Ureter (tissue), 1 donor: ENCODE measurements around the gene NIP7. TPM values are rescaled to one million over a fixed set of nuclear protein-coding genes. Genes with fewer than 3 reads are reported as not detected.
"Not testable (repeated sequence)": the region's sequence is repeated elsewhere in the genome, so short reads cannot be mapped to it uniquely, and the experiment has no call there.

Experiments
- DNase-seq: peaks from one replicate; pipeline ENCODE4 v3.0.0-alpha.2; 2020; ENCODE audit warnings: low spot score
- total RNA-seq: library from RNA; stranded (reverse); gene quantifications from one replicate; pipeline ENCODE4 v1.2.4, GENCODE V29; 2023
- donor health status: DM: yes; HTN: yes; CAD: no.

The NIP7 gene
- total RNA-seq, 1 donor from 2014 or later, result 26.1 TPM

DNA sequence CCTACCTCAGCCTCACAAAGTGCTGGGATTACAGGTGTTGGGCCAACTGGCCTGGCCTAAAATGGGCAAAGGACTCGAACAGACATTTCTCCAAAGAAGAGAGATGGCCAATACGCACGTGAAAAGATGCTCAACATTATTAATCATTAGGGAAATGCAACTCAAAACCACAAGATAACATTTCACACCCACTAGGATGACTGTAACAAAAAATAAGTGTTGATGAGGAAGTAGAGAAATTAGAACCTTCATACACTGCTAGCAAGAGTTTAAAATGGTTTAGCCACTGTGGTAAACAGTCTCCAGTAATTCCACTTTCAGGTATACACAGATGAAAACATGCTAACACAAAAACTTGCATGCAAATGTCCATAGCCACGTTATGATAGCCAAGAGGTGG is 6.4 kb downstream of the NIP7 start:
- no peak for DNase-seq

DNA sequence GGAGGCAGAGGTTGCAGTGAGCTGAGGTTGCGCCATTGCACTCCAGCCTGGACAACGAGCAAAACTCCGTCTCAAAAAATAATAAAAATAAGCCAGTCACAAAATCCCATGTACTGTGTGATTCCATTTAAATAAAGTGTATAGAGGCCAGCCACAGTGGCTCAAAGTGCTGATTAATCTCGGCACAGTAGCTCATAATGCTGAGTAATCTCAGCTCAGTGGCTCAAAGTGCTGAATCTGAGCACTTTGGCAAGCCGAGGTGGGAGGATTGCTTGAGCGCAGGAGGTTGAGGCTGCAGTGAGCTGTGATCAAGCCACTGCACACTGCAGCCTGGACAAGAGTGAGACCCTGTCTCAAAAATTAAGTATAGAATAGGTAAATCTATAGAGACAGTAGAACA is 7.1 kb downstream of the NIP7 start:
- no peak for DNase-seq

DNA sequence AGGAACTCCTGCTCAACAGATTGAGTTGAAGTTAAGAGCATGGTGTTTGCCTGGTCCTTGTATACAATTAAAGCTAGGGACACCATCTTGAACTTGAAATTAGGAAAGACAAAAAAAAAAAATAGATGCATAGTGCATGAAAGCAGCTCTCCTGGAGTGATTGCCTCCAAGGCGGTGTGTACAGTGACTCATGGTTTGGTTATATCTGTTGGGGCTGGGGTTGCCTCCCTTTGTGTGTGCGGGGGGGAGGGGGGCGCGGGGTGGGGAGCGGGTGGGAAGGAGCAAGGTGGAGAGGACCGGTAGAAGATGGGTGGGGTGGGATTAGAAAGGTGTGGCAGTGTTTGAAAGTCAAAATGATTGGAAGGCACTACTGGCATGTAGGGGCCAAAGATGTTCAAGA is 8.7 kb downstream of the NIP7 start:
- no peak for DNase-seq

DNA sequence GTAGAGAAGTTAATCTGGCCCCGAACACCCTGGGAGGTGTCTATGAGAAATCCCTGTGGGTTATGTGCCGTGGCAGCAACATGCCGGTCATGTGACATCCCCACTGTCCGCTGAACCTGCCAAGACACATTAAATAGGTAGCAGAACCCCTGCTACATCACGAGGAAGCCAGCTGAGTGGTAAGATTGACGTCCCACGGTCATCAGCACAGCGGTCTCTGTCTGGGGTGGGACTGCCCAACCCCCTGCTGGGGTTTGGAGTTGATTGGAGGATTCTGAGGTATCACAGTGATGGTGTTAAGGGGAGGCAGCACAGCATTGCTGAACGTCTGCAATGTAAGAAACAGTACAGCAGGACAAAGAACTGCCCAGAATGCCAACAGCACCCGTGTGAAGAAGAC is 10.0 kb downstream of the NIP7 start:
- no peak for DNase-seq

DNA sequence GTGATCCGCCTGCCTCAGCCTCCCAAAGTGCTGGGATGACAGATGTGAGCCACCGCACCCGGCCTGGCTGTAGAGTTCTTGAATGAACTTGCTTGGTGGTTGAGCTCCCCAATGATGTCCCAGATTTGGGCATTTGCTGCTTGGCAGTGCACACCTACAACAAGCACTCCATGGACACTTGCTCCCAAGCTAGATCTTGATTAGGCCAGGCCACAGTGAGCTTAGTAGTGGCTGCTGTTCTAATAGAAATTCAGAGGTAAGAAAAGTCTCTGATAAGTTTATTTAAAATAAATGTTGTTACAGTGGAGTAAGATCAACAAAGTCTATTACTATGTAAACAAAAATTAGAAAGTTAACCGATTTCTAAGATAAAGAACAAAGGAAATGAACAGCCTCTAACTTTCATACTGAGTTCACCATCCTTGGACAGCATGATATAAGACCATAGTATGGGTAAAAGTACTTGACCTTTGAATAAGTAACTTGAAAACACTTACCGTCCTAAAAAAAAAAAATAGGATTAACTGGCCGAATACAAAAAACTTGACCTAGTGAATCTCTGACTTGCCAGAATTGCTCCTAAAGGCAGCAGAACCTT is 11.1 kb downstream of the NIP7 start:
- DNase-seq, result no peak

- no peak for DNase-seq
These were observed 11.9 kb downstream of the NIP7 start, which contains the start of gene TMED6 for GRCh38 chr16:69351309-69352027. TMED6 (minus strand) TSS chr16:69351786; CDS start chr16:69351753, 33 bp downstream.

- DNase-seq, result not testable (repeated sequence)
These were observed 20.5 kb downstream of the NIP7 start for GRCh38 chr16:69360070-69360469.

DNA sequence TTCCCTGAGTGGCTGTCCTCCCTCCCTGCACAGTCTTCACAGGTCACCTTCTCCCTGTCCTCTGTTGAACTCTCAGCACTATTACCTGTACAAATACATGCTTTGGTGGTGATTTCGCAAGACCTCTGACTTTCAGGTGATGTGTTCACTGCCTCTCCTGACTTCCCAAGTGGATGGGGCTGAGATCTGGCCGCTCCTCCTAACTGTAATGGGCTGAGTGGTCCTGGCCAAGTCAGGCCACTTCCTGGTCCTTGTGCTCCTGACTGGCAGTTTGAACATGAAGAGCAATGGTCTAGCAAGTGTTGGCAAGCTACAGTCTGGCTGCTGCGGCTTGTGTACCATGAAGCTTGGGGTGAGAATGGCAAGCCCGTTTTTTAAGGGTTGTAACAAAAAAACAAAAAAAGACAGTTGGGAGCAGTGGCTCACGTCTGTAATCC is 23.7 kb downstream of the NIP7 start:
- no peak for DNase-seq

- no peak for DNase-seq
These were observed 24.5 kb downstream of the NIP7 start for GRCh38 chr16:69364088-69364487.

- no peak for DNase-seq
These were observed 26.3 kb downstream of the NIP7 start for GRCh38 chr16:69365901-69366300.

GRCh38 chr16:69366431-69366830 is 26.9 kb downstream of the NIP7 start:
- DNase-seq, result no peak

DNA sequence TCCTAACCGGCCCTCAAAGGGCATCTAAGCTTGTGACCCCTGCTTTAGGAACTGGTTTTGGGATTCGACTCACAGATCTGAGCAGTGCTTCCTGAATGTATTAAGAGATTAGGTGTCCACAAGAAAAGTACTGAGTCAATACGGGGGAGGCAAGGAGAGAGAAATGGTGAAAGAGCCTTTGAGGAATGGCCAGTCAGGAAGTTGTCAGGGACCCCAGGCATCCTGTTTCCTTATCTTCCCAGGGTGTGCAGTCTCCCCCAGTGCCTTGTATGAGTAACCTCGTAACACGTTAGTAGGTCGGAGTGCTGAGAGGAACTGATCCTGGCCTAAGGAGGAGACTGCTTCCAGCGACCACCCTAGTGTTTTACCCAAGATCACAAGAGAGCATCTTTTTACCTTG is 28.4 kb downstream of the NIP7 start:
- no peak for DNase-seq

DNA sequence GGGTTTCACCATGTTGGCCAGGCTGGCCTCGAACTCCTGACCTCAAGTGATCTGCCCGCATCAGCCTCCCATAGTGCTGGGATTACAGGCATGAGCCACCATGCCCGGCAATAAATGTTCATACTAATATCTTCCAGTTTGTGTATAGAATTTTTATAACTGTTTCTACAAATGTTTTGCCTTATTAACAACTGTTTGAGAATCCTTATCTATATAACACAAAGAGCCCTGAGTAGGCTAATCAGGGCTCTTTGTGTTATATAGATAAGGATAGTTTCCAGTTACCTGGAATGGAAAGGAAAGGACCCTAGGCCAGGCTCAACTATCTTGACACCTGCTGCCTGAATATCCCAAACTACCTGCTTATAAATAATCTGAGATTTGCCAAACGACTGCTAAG is 29.3 kb downstream of the NIP7 start:
- DNase-seq, result no peak

DNA sequence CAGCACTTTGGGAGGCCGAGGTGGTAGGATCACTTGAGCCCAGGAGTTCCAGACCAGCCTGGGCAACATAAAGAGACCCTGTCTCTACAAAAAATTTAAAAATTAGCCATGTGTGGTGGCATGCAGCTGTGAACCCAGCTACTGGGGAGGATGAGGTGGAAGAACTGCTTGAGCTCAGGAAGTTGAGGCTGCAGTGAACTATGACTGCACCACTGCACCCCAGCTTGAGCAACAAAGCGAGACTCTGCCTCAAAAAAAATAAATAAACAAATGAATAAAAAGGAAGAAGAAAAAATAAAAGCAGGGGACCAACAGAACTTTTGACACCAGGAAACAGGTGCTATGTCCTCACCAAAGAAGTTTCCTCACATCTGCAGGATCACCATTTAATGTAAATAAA is 32.0 kb downstream of the NIP7 start:
- DNase-seq, result no peak

DNA sequence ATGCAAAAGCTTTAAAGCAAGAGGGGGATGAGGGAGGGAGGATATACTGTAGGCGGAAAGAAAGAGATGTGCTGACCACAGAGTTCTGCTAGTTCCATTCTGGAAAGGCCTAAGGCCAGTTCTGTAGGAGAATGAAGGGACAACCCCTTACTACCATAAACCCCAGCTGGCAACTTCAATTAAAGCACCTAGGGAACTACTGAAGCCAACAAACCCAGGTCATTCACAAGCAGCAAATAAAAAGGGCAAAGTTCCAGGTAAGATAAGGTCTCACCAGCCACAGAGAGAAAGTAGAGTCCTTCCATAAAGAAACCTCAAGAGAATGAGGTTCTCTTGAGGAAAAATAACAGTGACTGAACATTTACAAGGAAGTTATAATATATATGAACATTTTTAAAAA is 33.4 kb downstream of the NIP7 start:
- DNase-seq, result no peak

DNA sequence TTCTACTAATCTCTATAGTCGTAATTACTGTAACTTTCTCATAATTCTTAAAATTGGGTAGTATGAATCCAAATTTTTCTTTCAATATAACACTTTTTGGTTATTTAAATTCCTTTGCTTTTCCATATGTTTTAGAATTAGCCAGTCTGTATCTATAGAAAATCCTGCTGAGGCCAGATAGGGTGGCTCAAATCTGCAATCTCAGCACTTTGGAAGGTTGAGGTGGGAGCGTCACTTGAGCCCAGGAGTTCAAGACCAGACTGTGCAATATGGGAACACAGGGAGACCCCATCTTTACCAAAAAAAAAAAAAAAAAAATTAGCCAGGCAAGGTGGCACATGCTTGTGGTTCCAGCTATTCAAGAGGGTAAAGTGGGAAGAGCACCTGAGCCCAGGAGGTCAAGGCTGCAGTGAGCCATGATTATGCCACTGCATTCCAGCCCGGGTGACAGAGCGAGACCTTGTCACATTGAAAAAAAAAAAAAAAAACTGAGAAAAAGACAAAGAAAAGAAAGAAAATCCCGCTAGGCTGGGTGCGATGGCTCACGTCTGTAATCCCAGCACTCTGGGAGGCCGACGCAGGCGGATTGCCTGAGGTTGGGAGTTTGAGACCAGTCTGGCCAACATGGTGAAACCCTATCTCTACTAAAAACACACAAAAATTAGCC is 37.0 kb downstream of the NIP7 start:
- DNase-seq, result no peak

DNA sequence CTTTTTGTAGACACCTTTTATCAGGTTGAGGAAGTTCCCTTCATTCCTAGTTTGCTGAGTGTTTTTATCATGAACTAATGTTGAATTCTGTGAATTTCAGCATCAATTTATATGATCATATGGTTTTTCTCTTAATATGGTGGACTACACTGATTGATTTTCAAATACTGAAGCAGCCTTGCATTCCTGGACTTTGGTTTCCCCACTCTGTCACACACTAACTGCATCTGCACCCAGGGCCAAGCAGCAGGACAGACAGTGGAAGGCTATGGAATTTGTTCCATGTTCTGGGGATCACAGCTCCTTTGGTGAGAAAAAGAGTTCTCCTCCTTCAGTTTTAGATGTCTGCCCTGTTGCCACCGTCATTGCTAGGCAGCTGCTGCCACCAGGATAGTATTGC is 38.5 kb downstream of the NIP7 start:
- no peak for DNase-seq

DNA sequence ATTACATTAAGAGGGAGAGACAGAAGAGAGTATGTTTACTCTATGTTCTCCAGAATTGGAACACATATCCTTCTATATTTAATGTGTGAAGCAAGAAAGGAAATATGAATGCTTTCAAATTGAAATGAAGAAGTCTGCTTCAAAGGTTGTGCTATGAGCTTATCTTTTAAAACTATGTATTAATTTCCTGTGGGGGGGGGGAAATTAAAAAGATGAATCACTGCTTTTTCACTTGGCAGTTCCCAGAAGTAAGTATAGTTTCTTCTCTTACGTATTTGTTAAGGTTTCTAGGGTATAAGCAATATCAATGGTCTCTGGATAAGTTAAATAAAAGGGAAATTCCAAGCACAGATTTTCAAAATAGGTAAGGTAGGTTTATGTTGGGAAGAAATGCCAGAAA is 39.2 kb downstream of the NIP7 start:
- no peak for DNase-seq

DNA sequence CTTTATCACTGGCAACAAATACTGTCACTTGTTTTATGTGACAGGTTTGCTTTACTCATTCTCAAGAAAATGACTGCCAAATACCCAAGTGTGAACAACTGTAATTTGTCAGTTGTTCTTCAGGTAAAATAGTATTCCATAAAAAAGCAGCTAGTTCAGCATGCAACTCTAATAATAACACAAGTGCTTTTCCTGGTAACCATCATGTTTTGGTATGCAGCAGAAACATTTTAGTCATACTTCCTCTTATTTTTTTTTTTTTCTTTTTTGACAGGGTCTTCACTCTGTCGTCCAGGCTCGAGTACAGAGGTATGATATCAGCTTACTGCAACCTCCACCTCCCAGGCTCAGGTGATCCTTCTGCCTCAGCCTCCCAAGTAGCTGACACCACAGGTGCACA is 41.7 kb downstream of the NIP7 start:
- DNase-seq, result no peak

GRCh38 chr16:69382421-69382820 is 42.8 kb downstream of the NIP7 start:
- no peak for DNase-seq

GRCh38 chr16:69384974-69385373 is 45.4 kb downstream of the NIP7 start:
- DNase-seq, result no peak

DNA sequence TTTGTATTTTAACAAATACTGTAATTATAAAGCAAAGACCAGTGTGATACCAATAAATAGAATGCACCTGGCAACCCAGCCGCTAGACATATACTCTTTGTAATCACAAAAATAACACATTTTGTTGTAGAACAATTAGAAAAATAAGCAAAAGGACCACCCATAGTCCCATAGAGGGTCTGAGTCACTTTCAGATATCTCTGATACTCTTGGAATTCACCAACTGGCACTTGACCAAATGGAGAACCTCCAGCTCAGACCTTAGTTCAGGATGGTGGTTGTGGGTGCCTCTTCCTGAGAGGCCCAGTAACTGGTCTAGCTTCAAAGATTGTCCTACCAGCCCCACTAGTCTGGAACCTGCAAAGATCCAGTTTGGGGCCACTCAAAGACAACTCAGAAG is 47.0 kb downstream of the NIP7 start:
- DNase-seq, result no peak
